H1 (cell line): Measurements from ENCODE around the gene GNG5. TPM values are rescaled to one million over a fixed set of nuclear protein-coding genes. Genes with fewer than 3 reads are reported as not detected.

Experiments
- CTCF ChIA-PET: fragments of 300-600 bp; sonication (Branson Sonifier 250); formaldehyde crosslinking; loops from one replicate; lab custom pipeline; 2021; ENCODE audit not compliant: partially characterized antibody; lab: Charles Lee
- POLR2A ChIA-PET: fragments of 300-600 bp; sonication (Branson Sonifier 250); formaldehyde crosslinking; loops from one replicate; lab custom pipeline; 2021; ENCODE audit warnings: inconsistent platforms; ENCODE audit not compliant: partially characterized antibody; lab: Charles Lee
- DNase-seq, 2 experiments: peaks; one replicate each; pipeline versions ENCODE4 v3.0.0 to v3.0.0-alpha.2; 2010 to 2022; ENCODE audit warnings: low spot score in 2 of 2, low read depth in 1 of 2, mixed read lengths in 1 of 2
- FAIRE-seq: peaks from 2 replicates; lab custom pipeline; 2011; peaks lifted over from hg19 to GRCh38; lab: Jason Lieb, UNC
- H2AFZ ChIP-seq: 2 replicates; pipeline ENCODE4 v1.8.1; 2012; ENCODE audit warnings: low read length, inconsistent platforms
- H2AK5ac ChIP-seq: 2 replicates; pipeline ENCODE4 v1.6.1; 2013; ENCODE audit warnings: low read depth, low read length
- H2BK120ac ChIP-seq: replicated peaks from 2 replicates; pipeline ENCODE3; 2013; ENCODE audit warnings: low read depth, low read length, inconsistent platforms
- H2BK12ac ChIP-seq: 2 replicates; pipeline ENCODE4 v1.6.1; 2013; ENCODE audit warnings: low read depth, low read length
- H2BK15ac ChIP-seq: 2 replicates; pipeline ENCODE4 v1.6.1; 2013; ENCODE audit warnings: low read length
- H2BK20ac ChIP-seq: 2 replicates; pipeline ENCODE4 v1.6.1; 2013; ENCODE audit warnings: low read length
- H2BK5ac ChIP-seq: 2 replicates; pipeline ENCODE4 v1.6.1; 2013; ENCODE audit warnings: low read depth, low read length
- H3K14ac ChIP-seq: 2 replicates; pipeline ENCODE4 v1.6.1; 2013; ENCODE audit warnings: inconsistent platforms; ENCODE audit not compliant: insufficient read length
- H3K18ac ChIP-seq: 2 replicates; pipeline ENCODE4 v1.6.1; 2013; ENCODE audit warnings: low read length; ENCODE audit errors: extremely low read depth
- H3K23ac ChIP-seq: 2 replicates; pipeline ENCODE4 v1.6.1; 2013; ENCODE audit warnings: inconsistent platforms; ENCODE audit not compliant: insufficient read length
- H3K23me2 ChIP-seq: 2 replicates; pipeline ENCODE4 v1.6.1; 2013; ENCODE audit warnings: low read depth, low read length
- H3K27ac ChIP-seq: 2 replicates; pipeline ENCODE4 v1.6.1; 2011; ENCODE audit warnings: low read depth, low read length, inconsistent platforms
- H3K27me3 ChIP-seq, 4 experiments: replicated peaks in 1 of 4; 1 replicate in 1 of 4; 2 replicates in 3 of 4; pipeline versions ENCODE4 v1.6.1 to v1.8.1; 2011 to 2013; ENCODE audit warnings: low read length in 3 of 4, mild to moderate bottlenecking in 3 of 4, inconsistent platforms in 2 of 4, mixed read lengths in 2 of 4, moderate library complexity in 1 of 4; ENCODE audit not compliant: control insufficient read depth in 3 of 4, insufficient read depth in 3 of 4; ENCODE audit errors: extremely low read depth in 1 of 4
- H3K36me3 ChIP-seq, 4 experiments: 2 replicates each; pipeline versions ENCODE4 v1.6.1 to v1.8.1; 2011 to 2013; ENCODE audit warnings: mild to moderate bottlenecking in 4 of 4, low read length in 3 of 4, moderate library complexity in 2 of 4, control low read depth in 1 of 4, inconsistent platforms in 1 of 4; ENCODE audit not compliant: insufficient read depth in 4 of 4, control insufficient read depth in 2 of 4
- H3K4ac ChIP-seq: replicated peaks from 2 replicates; pipeline ENCODE3; 2013; ENCODE audit warnings: low read length, low read depth, mixed read lengths, inconsistent platforms; ENCODE audit not compliant: insufficient read length
- H3K4me1 ChIP-seq, 4 experiments: replicated peaks in 1 of 4; 1 replicate in 1 of 4; 2 replicates in 3 of 4; pipeline versions ENCODE4 v1.6.1 to v1.8.1; 2011 to 2013; ENCODE audit warnings: low read length in 3 of 4, inconsistent platforms in 2 of 4, mixed read lengths in 1 of 4; ENCODE audit not compliant: insufficient read depth in 4 of 4, control insufficient read depth in 3 of 4
- H3K4me2 ChIP-seq, 2 experiments: 2 replicates each; pipeline versions ENCODE4 v1.6.1 to v1.8.1; 2011 to 2013; ENCODE audit warnings: low read depth in 2 of 2, low read length in 2 of 2, control low read depth in 1 of 2, inconsistent platforms in 1 of 2, mild to moderate bottlenecking in 1 of 2; ENCODE audit not compliant: insufficient read depth in 1 of 2
- H3K4me3 ChIP-seq, 4 experiments: fragments of 200-600, 300-600 bp in 1 of 4; sonication (generic), shearing (Covaris generic), sonication (Bioruptor Twin) in 1 of 4; 2 replicates each; pipeline versions ENCODE4 v1.5.1 to v1.8.1; 2011 to 2016; ENCODE audit warnings: low read length in 4 of 4, low read depth in 3 of 4, control low read depth in 2 of 4, inconsistent platforms in 2 of 4, mild to moderate bottlenecking in 2 of 4, mixed read lengths in 1 of 4, moderate library complexity in 1 of 4; ENCODE audit not compliant: insufficient read depth in 2 of 4; ENCODE audit errors: extremely low read depth in 1 of 4
- H3K56ac ChIP-seq: replicated peaks from 2 replicates; pipeline ENCODE3; 2013; ENCODE audit warnings: low read depth, mild to moderate bottlenecking, mixed read lengths, low read length, inconsistent platforms; ENCODE audit not compliant: insufficient read length
- H3K79me1 ChIP-seq: 2 replicates; pipeline ENCODE4 v1.6.1; 2013; ENCODE audit warnings: low read depth, low read length, control low read depth
- H3K79me2 ChIP-seq, 2 experiments: 2 replicates each; pipeline versions ENCODE4 v1.6.1 to v1.8.1; 2012 to 2013; ENCODE audit warnings: low read length in 2 of 2, mild to moderate bottlenecking in 2 of 2, inconsistent platforms in 1 of 2; ENCODE audit not compliant: insufficient read depth in 2 of 2, control insufficient read depth in 1 of 2
- H3K9ac ChIP-seq, 4 experiments: replicated peaks in 1 of 4; 1 replicate in 1 of 4; 2 replicates in 3 of 4; pipeline versions ENCODE4 v1.6.1 to v1.8.1; 2011 to 2013; ENCODE audit warnings: low read depth in 3 of 4, low read length in 3 of 4, control low read depth in 2 of 4, mild to moderate bottlenecking in 2 of 4, moderate library complexity in 2 of 4, inconsistent platforms in 1 of 4; ENCODE audit errors: extremely low read depth in 1 of 4
- H3K9me3 ChIP-seq, 2 experiments: 2 replicates each; pipeline versions ENCODE4 v1.6.1 to v1.8.1; 2012 to 2013; ENCODE audit warnings: mild to moderate bottlenecking in 2 of 2, moderate library complexity in 2 of 2, control low read depth in 1 of 2, inconsistent platforms in 1 of 2, low read depth in 1 of 2, low read length in 1 of 2, mixed read lengths in 1 of 2; ENCODE audit not compliant: insufficient read depth in 2 of 2
- H4K20me1 ChIP-seq, 2 experiments: replicated peaks in 1 of 2; 2 replicates each; pipeline versions ENCODE3 to v1.8.1; 2011 to 2013; ENCODE audit warnings: inconsistent platforms in 2 of 2, low read length in 2 of 2, mild to moderate bottlenecking in 1 of 2; ENCODE audit not compliant: insufficient read depth in 2 of 2, control insufficient read depth in 1 of 2
- H4K5ac ChIP-seq: 2 replicates; pipeline ENCODE4 v1.6.1; 2013; ENCODE audit warnings: low read length, low read depth, mixed read lengths, inconsistent platforms; ENCODE audit not compliant: insufficient read length
- H4K8ac ChIP-seq: 2 replicates; pipeline ENCODE4 v1.8.0; 2013; ENCODE audit warnings: mild to moderate bottlenecking, moderate library complexity, low read length, inconsistent platforms; ENCODE audit not compliant: insufficient read depth; ENCODE audit errors: extremely low read depth
- H4K91ac ChIP-seq: replicated peaks from 2 replicates; pipeline ENCODE3; 2013; ENCODE audit warnings: low read length, mixed read lengths, inconsistent platforms; ENCODE audit not compliant: insufficient read length
- ATF3 ChIP-seq: IDR thresholded peaks from 2 replicates; pipeline ENCODE4 v1.6.1; 2011; ENCODE audit warnings: low read depth, mild to moderate bottlenecking, low read length; ENCODE audit not compliant: insufficient read depth
- BACH1 ChIP-seq: IDR thresholded peaks from 2 replicates; pipeline ENCODE4 v1.6.1; 2012; ENCODE audit warnings: low read length, improper control_type of control experiment
- CTBP2 ChIP-seq: IDR thresholded peaks from 2 replicates; pipeline ENCODE4 v1.7.0; 2011; ENCODE audit warnings: borderline replicate concordance, mild to moderate bottlenecking, moderate library complexity, mixed read lengths, low read length; ENCODE audit not compliant: insufficient read depth, insufficient read length
- E2F6 ChIP-seq: IDR thresholded peaks from 2 replicates; pipeline ENCODE4 v1.6.1; 2012; ENCODE audit warnings: inconsistent platforms
- EGR1 ChIP-seq: IDR thresholded peaks from 2 replicates; pipeline ENCODE4 v1.6.1; 2011; ENCODE audit warnings: low read depth, low read length, borderline replicate concordance
- FOSL1 ChIP-seq: IDR thresholded peaks from 2 replicates; pipeline ENCODE4 v1.6.1; 2011; ENCODE audit warnings: mild to moderate bottlenecking, low read depth, low read length, moderate library complexity; ENCODE audit not compliant: insufficient read depth
- GTF2F1 ChIP-seq: IDR thresholded peaks from 2 replicates; pipeline ENCODE4 v1.6.1; 2012; ENCODE audit warnings: low read depth, low read length, improper control_type of control experiment, borderline replicate concordance
- HDAC6 ChIP-seq: IDR thresholded peaks from one replicate; pipeline ENCODE4 v1.7.1; 2012; ENCODE audit warnings: low read depth, mild to moderate bottlenecking, inconsistent platforms, low read length, moderate library complexity
- RBBP5 ChIP-seq: IDR thresholded peaks from 2 replicates; pipeline ENCODE4 v1.7.1; 2012; ENCODE audit warnings: low read depth, mild to moderate bottlenecking, inconsistent platforms, low read length, moderate library complexity, borderline replicate concordance
- SP4 ChIP-seq: IDR thresholded peaks from 2 replicates; pipeline ENCODE4 v1.6.1; 2012; ENCODE audit warnings: low read length, inconsistent platforms
- SRF ChIP-seq: IDR thresholded peaks from 2 replicates; pipeline ENCODE4 v1.6.1; 2011; ENCODE audit warnings: mild to moderate bottlenecking, low read depth, low read length, moderate library complexity
- WGBS, 2 experiments: shearing (Covaris generic) in 1 of 2; methylation state at CpG; one replicate each; pipeline versions ENCODE4 v1.1.6 to v1.1.7; 2013 to 2015; ENCODE audit warnings: low lambda C conversion rate in 2 of 2, mixed read lengths in 2 of 2, inconsistent platforms in 1 of 2, low coverage in 1 of 2, missing lambda C conversion rate in 1 of 2; ENCODE audit not compliant: insufficient replicate concordance in 2 of 2, insufficient coverage in 1 of 2, insufficient read length in 1 of 2; ENCODE audit errors: extremely low coverage in 1 of 2, missing lambda C conversion rate in 1 of 2; 5-methylcytosine and 5-hydroxymethylcytosine counted together
- polyA plus RNA-seq, 7 experiments: library from polyadenylated mRNA; depleted of rRNA in 3 of 7; stranded (reverse) in 5 of 7; unstranded in 2 of 7; fragments of >200 nt in 5 of 7; fragments of 200-250 nt in 2 of 7; gene quantifications; 1 replicate in 5 of 7; 2 replicates in 1 of 7; 4 replicates in 1 of 7; pipeline versions ENCODE4 v1.2.1 to v1.2.3, GENCODE V29; 2011 to 2013; ENCODE audit warnings: missing spikeins in 2 of 7, mixed read lengths in 2 of 7
- total RNA-seq: library from RNA; stranded (reverse); fragmentation: NEBNext Ultra II Directional; extraction: Animal tissue kit (Norgen Biotek cat#: 25700); gene quantifications from 2 replicates; pipeline ENCODE4 v1.2.1, GENCODE V29; 2021
- TF ChIP-seq, protein P1 (sequence below): IDR thresholded peaks from 2 replicates; pipeline ENCODE4 v1.6.1; 2012; ENCODE audit warnings: inconsistent platforms

Gene GNG5
- total and polyA plus RNA-seq, 2 of the 8 experiments (the other 6 are each of a cell fraction or from before 2014, with no cell fraction given) = 94.0 to 104 TPM

DNA sequence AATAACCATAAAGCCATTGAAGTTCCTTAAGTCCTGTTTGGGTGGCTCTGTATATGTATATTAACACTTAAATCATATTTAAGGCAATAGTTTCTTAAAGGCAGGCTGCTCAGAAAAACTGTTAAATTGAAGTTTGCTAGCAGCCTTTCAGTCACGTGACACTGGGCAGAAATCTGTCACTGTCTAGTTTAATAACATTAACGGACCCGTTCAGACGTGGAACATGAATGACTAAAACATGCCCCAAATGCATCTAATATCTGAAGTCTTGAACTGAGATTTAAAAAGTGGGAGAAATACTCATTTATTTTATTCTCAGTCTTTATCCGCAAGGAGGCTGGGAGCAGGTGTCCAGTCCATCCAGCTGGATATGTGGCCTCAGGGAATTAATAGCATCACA lies 3.5 kb downstream of the GNG5 start:
- no peak overlapping the region for H3K4me3 ChIP-seq
- no peak overlapping the region for H4K8ac ChIP-seq
- no peak overlapping the region for H3K14ac ChIP-seq
- no peak overlapping the region for H2AK5ac ChIP-seq
- peaks cover 4% of the 10 kb centered on the region; the same call in 1 of the 2 replicates for H3K79me1 ChIP-seq
- no peak overlapping the region for H2BK120ac ChIP-seq
- no peak overlapping the region for H2BK12ac ChIP-seq
- no peak overlapping the region for H2BK20ac ChIP-seq
- H3K56ac ChIP-seq = no peak overlapping the region
- no peaks in the 10 kb centered on the region for H3K9me3 ChIP-seq
- 95% methylated on average over 5 of the region's 5 CpGs; no CpG with 5 or more reads in 1 of the 2 experiments for WGBS, 2 experiments
- H2AFZ ChIP-seq = no peak overlapping the region
- no peak overlapping the region for H2BK15ac ChIP-seq
- H3K36me3 ChIP-seq = peaks cover 0 to 27% (median 5%) of the 10 kb centered on the region in 4 experiments; a peak in 6 of 8 replicates
- H3K4me1 ChIP-seq = peaks cover 0 to 13% (median 6%) of the 10 kb centered on the region in 4 experiments; a peak in 6 of 7 replicates
- H3K4ac ChIP-seq = no peak overlapping the region
- FAIRE-seq (no peak), DNase-seq (no peak)
- H3K27me3 ChIP-seq = no peaks in the 10 kb centered on the region
- peaks cover 3 to 59% of the 10 kb centered on the region in 2 experiments; a peak in 2 of 4 replicates for H3K79me2 ChIP-seq
- H4K5ac ChIP-seq = no peak overlapping the region
- no peak overlapping the region for H3K23ac ChIP-seq
- no peak overlapping the region for H4K91ac ChIP-seq
- ChIA-PET POLR2A (interaction anchor here (1.3 kb wide), 2 partner anchors 7 to 23 kb away, joined by 3 to 5 read pairs; partner anchors contain the start of gene RPF1), CTCF (interaction anchor here (1.1 to 2.5 kb wide), 6 partner anchors 38 to 442 kb away, joined by 3 to 9 read pairs (median 4); partner anchors contain the start of gene CTBS)
- H3K27ac ChIP-seq = no peak overlapping the region
- peaks cover 6% of the 10 kb centered on the region; the same call in 1 of the 2 replicates for H3K23me2 ChIP-seq
- H4K20me1 ChIP-seq = peaks cover 16 to 20% of the 10 kb centered on the region in 2 experiments
- H2BK5ac ChIP-seq = no peak overlapping the region
- H3K18ac ChIP-seq = no peak overlapping the region
- H3K4me2 ChIP-seq = no peak overlapping the region; a peak in 1 of 4 replicates
- no peak overlapping the region for H3K9ac ChIP-seq
- no peak for TF ChIP-seq GTF2F1
- no peak for TF ChIP-seq SP4
- no peak for TF ChIP-seq EGR1
- TF ChIP-seq, protein P1, sequence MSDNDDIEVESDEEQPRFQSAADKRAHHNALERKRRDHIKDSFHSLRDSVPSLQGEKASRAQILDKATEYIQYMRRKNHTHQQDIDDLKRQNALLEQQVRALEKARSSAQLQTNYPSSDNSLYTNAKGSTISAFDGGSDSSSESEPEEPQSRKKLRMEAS = no peak
- TF ChIP-seq E2F6 = no peak
- no peak for TF ChIP-seq SRF
- no peak for TF ChIP-seq BACH1
- TF ChIP-seq CTBP2 = no peak
- no peak for TF ChIP-seq ATF3
- no peak for TF ChIP-seq HDAC6
- TF ChIP-seq FOSL1 = no peak
- TF ChIP-seq RBBP5 = no peak
